SK-N-SH (cell line): ENCODE data around the gene IFT27. TPM values are rescaled to one million over a fixed set of nuclear protein-coding genes. Genes with fewer than 3 reads are reported as not detected.
"Not testable (repeated sequence)": the region's sequence is repeated elsewhere in the genome, so short reads cannot be mapped to it uniquely, and the experiment has no call there.

Experiments
- CTCF ChIA-PET: fragments of 300-600, 350-600 bp; formaldehyde crosslinking; extraction: SDS; loops from one replicate; lab custom pipeline; 2021; lab: Yijun Ruan, JAX
- POLR2A ChIA-PET: fragments of 350-600 bp; sonication (Branson Sonifier 250); formaldehyde crosslinking; extraction: SDS; loops from one replicate; lab custom pipeline; 2020; ENCODE audit warnings: antibody characterized with exemption, inconsistent platforms; lab: Yijun Ruan, JAX
- DNase-seq: peaks from one replicate; pipeline ENCODE4 v3.0.0; 2012
- H2AFZ ChIP-seq: fragments of 200-600 bp; sonication (generic); 2 replicates; pipeline ENCODE4 v1.8.1; 2016; ENCODE audit warnings: antibody characterized with exemption, mild to moderate bottlenecking, low read depth
- H3F3A ChIP-seq: fragments of 200-600 bp; sonication (generic); replicated peaks from 2 replicates; pipeline ENCODE3; 2016; ENCODE audit warnings: antibody characterized with exemption, mild to moderate bottlenecking; ENCODE audit not compliant: insufficient read depth
- H3K27ac ChIP-seq, 2 experiments: fragments of 200-500 bp in 1 of 2; fragments of 200-600 bp in 1 of 2; sonication (Bioruptor generic) in 1 of 2; sonication (generic), shearing (Covaris generic) in 1 of 2; 2 replicates each; pipeline versions ENCODE4 v1.5.1 to v1.6.1; 2014 to 2016; ENCODE audit warnings: low read depth in 2 of 2, inconsistent platforms in 1 of 2, low read length in 1 of 2, mild to moderate bottlenecking in 1 of 2, mixed read lengths in 1 of 2
- H3K27me3 ChIP-seq: fragments of 200-600 bp; sonication (generic), shearing (Covaris generic); 2 replicates; pipeline ENCODE4 v1.6.1; 2016; ENCODE audit warnings: mixed run types; ENCODE audit not compliant: insufficient read depth
- H3K36me3 ChIP-seq, 2 experiments: fragments of 200-500 bp in 1 of 2; fragments of 200-600 bp in 1 of 2; sonication (Bioruptor generic) in 1 of 2; sonication (generic) in 1 of 2; replicated peaks in 1 of 2; 2 replicates each; pipeline versions ENCODE3 to v1.5.1; 2014 to 2016; ENCODE audit warnings: low read length in 1 of 2, mild to moderate bottlenecking in 1 of 2; ENCODE audit not compliant: insufficient read depth in 2 of 2, control insufficient read depth in 1 of 2
- H3K4me1 ChIP-seq, 2 experiments: fragments of 200-500 bp in 1 of 2; fragments of 200-600 bp in 1 of 2; sonication (Bioruptor generic) in 1 of 2; sonication (generic), shearing (Covaris generic) in 1 of 2; 2 replicates each; pipeline versions ENCODE4 v1.5.1 to v1.6.1; 2014 to 2016; ENCODE audit warnings: low read depth in 1 of 2, low read length in 1 of 2, mixed run types in 1 of 2; ENCODE audit not compliant: insufficient read depth in 2 of 2, control insufficient read depth in 1 of 2
- H3K4me2 ChIP-seq: fragments of 200-600 bp; sonication (generic), shearing (Covaris generic); 2 replicates; pipeline ENCODE4 v1.6.1; 2017; ENCODE audit warnings: mixed run types
- H3K4me3 ChIP-seq, 2 experiments: fragments of 200-500 bp in 1 of 2; fragments of 200-600 bp in 1 of 2; sonication (Bioruptor generic) in 1 of 2; sonication (generic), shearing (Covaris generic) in 1 of 2; 2 replicates each; pipeline versions ENCODE4 v1.5.1 to v1.8.1; 2014 to 2016; ENCODE audit warnings: low read depth in 2 of 2, inconsistent platforms in 1 of 2, low read length in 1 of 2, mild to moderate bottlenecking in 1 of 2, mixed read lengths in 1 of 2, moderate library complexity in 1 of 2
- H3K79me2 ChIP-seq: fragments of 200-600 bp; sonication (generic); 2 replicates; pipeline ENCODE4 v1.8.1; 2017; ENCODE audit warnings: mild to moderate bottlenecking; ENCODE audit not compliant: insufficient read depth
- H3K9ac ChIP-seq: fragments of 200-600 bp; sonication (generic); 2 replicates; pipeline ENCODE4 v1.6.1; 2017; ENCODE audit warnings: mixed run types
- H3K9me2 ChIP-seq: fragments of 200-600 bp; sonication (generic); 2 replicates; pipeline ENCODE4 v1.6.1; 2017; ENCODE audit warnings: mixed run types
- H3K9me3 ChIP-seq: fragments of 200-600 bp; sonication (generic); 2 replicates; pipeline ENCODE4 v1.6.1; 2017; ENCODE audit warnings: mixed run types, mild to moderate bottlenecking, moderate library complexity
- H4K20me1 ChIP-seq: fragments of 200-600 bp; sonication (generic); 2 replicates; pipeline ENCODE4 v1.6.1; 2017; ENCODE audit warnings: mild to moderate bottlenecking, mixed run types; ENCODE audit not compliant: insufficient read depth
- EP300 ChIP-seq, 2 experiments: IDR thresholded peaks; 2 replicates each; pipeline versions ENCODE4 v1.4.0 to v1.6.1; 2012; ENCODE audit warnings: borderline replicate concordance in 1 of 2, low read depth in 1 of 2, low read length in 1 of 2
- FOXJ3 ChIP-seq: sonication (generic); formaldehyde crosslinking; IDR thresholded peaks from 2 replicates; pipeline ENCODE4 v1.5.1; 2020; ENCODE audit warnings: mild to moderate bottlenecking, missing genetic modification reagents
- GATA2 ChIP-seq: sonication (generic); formaldehyde crosslinking; IDR thresholded peaks from 2 replicates; pipeline ENCODE4 v1.5.0; 2020; ENCODE audit warnings: mild to moderate bottlenecking, missing genetic modification reagents
- NFIC ChIP-seq: IDR thresholded peaks from 2 replicates; pipeline ENCODE4 v1.4.0; 2012; ENCODE audit warnings: borderline replicate concordance
- NRF1 ChIP-seq: IDR thresholded peaks from 2 replicates; pipeline ENCODE4 v1.6.1; 2012; ENCODE audit warnings: low read depth, mild to moderate bottlenecking, low read length
- PBX3 ChIP-seq: IDR thresholded peaks from 2 replicates; pipeline ENCODE4; 2012
- REST ChIP-seq: IDR thresholded peaks from 2 replicates; pipeline ENCODE4 v1.6.1; 2012; ENCODE audit warnings: mild to moderate bottlenecking, low read depth, low read length, moderate library complexity
- RXRA ChIP-seq: IDR thresholded peaks from 2 replicates; pipeline ENCODE4 v1.4.0; 2012; ENCODE audit warnings: low read depth, mild to moderate bottlenecking, borderline replicate concordance
- SIN3A ChIP-seq: IDR thresholded peaks from 2 replicates; pipeline ENCODE4 v1.6.1; 2012; ENCODE audit warnings: low read depth, mild to moderate bottlenecking, low read length, moderate library complexity, borderline replicate concordance
- SMC3 ChIP-seq: IDR thresholded peaks from 2 replicates; pipeline ENCODE4 v1.6.1; 2012; ENCODE audit warnings: low read depth, low read length, improper control_type of control experiment
- TAF1 ChIP-seq: IDR thresholded peaks from 2 replicates; pipeline ENCODE4 v1.6.1; 2012; ENCODE audit warnings: low read depth, mild to moderate bottlenecking, low read length, moderate library complexity, borderline replicate concordance
- TEAD4 ChIP-seq: IDR thresholded peaks from 2 replicates; pipeline ENCODE4 v1.4.0; 2012; ENCODE audit warnings: mild to moderate bottlenecking, borderline replicate concordance; ENCODE audit not compliant: insufficient read depth
- USF1 ChIP-seq: IDR thresholded peaks from 2 replicates; pipeline ENCODE4 v1.4.0; 2012; ENCODE audit warnings: low read depth, borderline replicate concordance
- USF2 ChIP-seq: fragments of 150-350 bp; IDR thresholded peaks from 2 replicates; pipeline ENCODE4 v1.6.1; 2017; ENCODE audit warnings: antibody characterized with exemption, low read length, low read depth, borderline replicate concordance
- YY1 ChIP-seq: IDR thresholded peaks from 2 replicates; pipeline ENCODE4 v1.4.0; 2012; ENCODE audit warnings: low read depth, mild to moderate bottlenecking
- WGBS: methylation state at CpG from one replicate; pipeline ENCODE4 v1.1.6; 2017; ENCODE audit warnings: low lambda C conversion rate; 5-methylcytosine and 5-hydroxymethylcytosine counted together
- polyA plus RNA-seq, 3 experiments: library from polyadenylated mRNA; depleted of rRNA; stranded (reverse); fragments of >200 nt; gene quantifications; 2 replicates each; pipeline ENCODE4 v1.2.3, GENCODE V29; 2012

Gene IFT27
- polyA plus RNA-seq, 1 of the 3 experiments (the other 2 are of a cell fraction) = 29.4 TPM

- no peak overlapping the region for H3K9ac ChIP-seq
- no peaks in the 10 kb centered on the region for H3K79me2 ChIP-seq
- H3K9me2 ChIP-seq = no peaks in the 10 kb centered on the region
- no peaks in the 10 kb centered on the region for H3K36me3 ChIP-seq
- 61% methylated on average over 6 of the region's 6 CpGs for WGBS
- no peaks in the 10 kb centered on the region for H3K27me3 ChIP-seq
- H4K20me1 ChIP-seq = no peaks in the 10 kb centered on the region
- POLR2A ChIA-PET = interaction anchor here (1.3 kb wide), 1 partner anchor 11 kb away, joined by 3 read pairs; no protein-coding TSS in a partner anchor
- no peak overlapping the region for H2AFZ ChIP-seq
- CTCF ChIA-PET = interaction anchor here (0.8 to 4.0 kb wide), 4 partner anchors 11 to 223 kb away, joined by 3 to 52 read pairs (median 10); no protein-coding TSS in a partner anchor
- H3K4me1 ChIP-seq = peaks cover 0 to 5% of the 10 kb centered on the region in 2 experiments; a peak in 1 of 4 replicates
- H3K27ac ChIP-seq = no peak overlapping the region
- DNase-seq = no peak
- no peak overlapping the region for H3K4me3 ChIP-seq
- no peak overlapping the region for H3K4me2 ChIP-seq
- H3K9me3 ChIP-seq = no peaks in the 10 kb centered on the region
- TF ChIP-seq NRF1 (no peak), USF2 (no peak), SIN3A (no peak), PBX3 (no peak), YY1 (no peak), RXRA (no peak), GATA2 (CRISPR knock-in tag) (no peak), NFIC (no peak), TEAD4 (no peak), REST (no peak), SMC3 (no peak), TAF1 (no peak), FOXJ3 (CRISPR knock-in tag) (no peak), EP300 (IDR thresholded peaks at IDR 0.05; ENCODE audit: borderline replicate concordance in 1 of 2, low read depth in 1 of 2, low read length in 1 of 2) (no peak), USF1 (no peak)
- H3F3A ChIP-seq = no peaks in the 10 kb centered on the region
Measured at GRCh38 chr22:36755316-36755715, 20.6 kb downstream of the IFT27 start.

GRCh38 chr22:36754881-36755280 is 21.0 kb downstream of the IFT27 start:
- H3K9ac ChIP-seq, H3K79me2 ChIP-seq, H3K9me2 ChIP-seq, H4K20me1 ChIP-seq, H3K36me3 ChIP-seq, DNase-seq, H3K4me3 ChIP-seq, H3F3A ChIP-seq, H3K4me1 ChIP-seq, H3K4me2 ChIP-seq, H2AFZ ChIP-seq, H3K27me3 ChIP-seq, H3K9me3 ChIP-seq, POLR2A ChIA-PET, H3K27ac ChIP-seq: not testable (repeated sequence)
- CTCF ChIA-PET = interaction anchor here (0.8 to 4.0 kb wide), 3 partner anchors 11 to 102 kb away, joined by 3 to 52 read pairs (median 6); no protein-coding TSS in a partner anchor
- WGBS = 61% methylated on average over 6 of the region's 9 CpGs
